AG09309 (cell line): Measurements from ENCODE around the gene SIX4.

ENCODE experiments used
- DNase-seq: peaks from one replicate; pipeline ENCODE4 v3.0.0-alpha.2; 2010; ENCODE audit warnings: low read depth
- H3K4me3 ChIP-seq: 2 replicates; pipeline ENCODE4 v1.5.1; 2011; ENCODE audit warnings: mild to moderate bottlenecking, low read depth, low read length, moderate library complexity; ENCODE audit not compliant: control insufficient read depth
- CTCF ChIP-seq: IDR thresholded peaks from 2 replicates; pipeline ENCODE4 v1.5.1; 2011; ENCODE audit warnings: mild to moderate bottlenecking, low read depth, low read length, inconsistent platforms; ENCODE audit not compliant: insufficient read depth, control insufficient read depth; ENCODE audit errors: missing control alignments

The SIX4 gene

GRCh38 chr14:60686865-60687264, 37.3 kb downstream of the SIX4 start:
- TF ChIP-seq CTCF: no peak
- H3K4me3 ChIP-seq: no peak overlapping the region
- DNase-seq: no peak

- no peak overlapping the region for H3K4me3 ChIP-seq
- DNase-seq: no peak
- no peak for TF ChIP-seq CTCF
Measured at GRCh38 chr14:60684203-60684602, 39.9 kb downstream of the SIX4 start.

GRCh38 chr14:60681271-60681670, 42.9 kb downstream of the SIX4 start:
- H3K4me3 ChIP-seq: no peak overlapping the region
- no peak for TF ChIP-seq CTCF
- no peak for DNase-seq

- H3K4me3 ChIP-seq: no peak overlapping the region
- DNase-seq: no peak
- no peak for TF ChIP-seq CTCF
Measured at GRCh38 chr14:60680511-60680910, 43.6 kb downstream of the SIX4 start.

- no peak overlapping the region for H3K4me3 ChIP-seq
Measured at GRCh38 chr14:60679566-60680258, 44.4 kb downstream of the SIX4 start.

GRCh38 chr14:60677701-60678100, 46.5 kb downstream of the SIX4 start:
- H3K4me3 ChIP-seq: no peak overlapping the region
- no peak for TF ChIP-seq CTCF
- no peak for DNase-seq

More at GRCh38 chr14:60679566-60680258, 44.4 kb downstream of the SIX4 start:
- DNase-seq: no peak
- TF ChIP-seq CTCF: no peak
